ENCODE measurements around the gene HSPA6.
A peak's percentile ranks its signal among the peaks of the same experiment; 100 is the strongest.
"Not testable (repeated sequence)": the region's sequence is repeated elsewhere in the genome, so short reads cannot be mapped to it uniquely, and the experiment has no call there.

Gene HSPA6

GRCh38 chr1:161505686-161506085 lies 18.7 kb upstream of the HSPA6 start:
- no peak for DNase-seq

- no peak for DNase-seq
Measured at GRCh38 chr1:161506336-161507223, 17.8 kb upstream of the HSPA6 start.

- DNase-seq = no peak
Measured at GRCh38 chr1:161510477-161510876, 13.9 kb upstream of the HSPA6 start.

GRCh38 chr1:161511018-161511755 lies 13.2 kb upstream of the HSPA6 start:
- DNase-seq = no peak

GRCh38 chr1:161511756-161512060 lies 12.6 kb upstream of the HSPA6 start:
- DNase-seq = no peak

GRCh38 chr1:161512636-161513447 lies 11.5 kb upstream of the HSPA6 start:
- DNase-seq = not testable (repeated sequence)

- not testable (repeated sequence) for DNase-seq
Measured at GRCh38 chr1:161513448-161513780, 10.9 kb upstream of the HSPA6 start.

- DNase-seq = not testable (repeated sequence)
Measured at GRCh38 chr1:161513953-161514352, 10.4 kb upstream of the HSPA6 start.

GRCh38 chr1:161523041-161523816 lies 1.1 kb upstream of the HSPA6 start:
- not testable (repeated sequence) for DNase-seq

GRCh38 chr1:161524742-161525291 lies 477 bp downstream of the HSPA6 start:
- peak; percentile 16 for DNase-seq

GRCh38 chr1:161525321-161525720 lies 981 bp downstream of the HSPA6 start:
- not testable (repeated sequence) for DNase-seq

GRCh38 chr1:161525918-161526317 lies 1.6 kb downstream of the HSPA6 start:
- not testable (repeated sequence) for DNase-seq

- DNase-seq = not testable (repeated sequence)
Measured at GRCh38 chr1:161528550-161528949, 4.2 kb downstream of the HSPA6 start.

GRCh38 chr1:161529463-161530104 lies 5.2 kb downstream of the HSPA6 start:
- DNase-seq = not testable (repeated sequence)

- DNase-seq = not testable (repeated sequence)
Measured at GRCh38 chr1:161530158-161530557, 5.8 kb downstream of the HSPA6 start.

- peak; percentile 77 for DNase-seq
Measured at GRCh38 chr1:161530671-161531641, 6.6 kb downstream of the HSPA6 start.

GRCh38 chr1:161531986-161532643 lies 7.8 kb downstream of the HSPA6 start:
- no peak for DNase-seq

GRCh38 chr1:161532644-161533567 lies 8.6 kb downstream of the HSPA6 start:
- not testable (repeated sequence) for DNase-seq
